GM21367 (cell line): ENCODE results near the gene CCL22.
"Not testable (repeated sequence)": the region's sequence is repeated elsewhere in the genome, so short reads cannot be mapped to it uniquely, and the experiment has no call there.

Experiments
- ATAC-seq: cut with Tn5 transposase; IDR thresholded peaks from one replicate; pipeline ENCODE4 v1.9.1; 2021; ENCODE audit not compliant: unreplicated experiment

CCL22 gene

GRCh38 chr16:57358527-57359095, at the start of gene CCL22:
Gene CCL22, plus strand, starts transcription at chr16:57358783. Its CDS starts 34 bp downstream, at chr16:57358817.
- no peak for ATAC-seq

- no peak for ATAC-seq
Measured at GRCh38 chr16:57310801-57311200, 47.8 kb upstream of the CCL22 start.

- ATAC-seq: no peak
Measured at GRCh38 chr16:57313509-57313908, 45.1 kb upstream of the CCL22 start.

GRCh38 chr16:57314161-57314785, 44.3 kb upstream of the CCL22 start:
- ATAC-seq: no peak

GRCh38 chr16:57315416-57315815, 43.2 kb upstream of the CCL22 start:
- no peak for ATAC-seq

GRCh38 chr16:57316390-57317017, 42.1 kb upstream of the CCL22 start:
- ATAC-seq: no peak

GRCh38 chr16:57318240-57318970, 40.2 kb upstream of the CCL22 start:
- no peak for ATAC-seq

- ATAC-seq: no peak
Measured at GRCh38 chr16:57319646-57320045, 38.9 kb upstream of the CCL22 start.

GRCh38 chr16:57324749-57325148, 33.8 kb upstream of the CCL22 start:
- ATAC-seq: no peak

- no peak for ATAC-seq
Measured at GRCh38 chr16:57325458-57325857, 33.1 kb upstream of the CCL22 start.

GRCh38 chr16:57329718-57330327, 28.8 kb upstream of the CCL22 start:
- ATAC-seq: no peak

- ATAC-seq: no peak
Measured at GRCh38 chr16:57331355-57331754, 27.2 kb upstream of the CCL22 start.

- no peak for ATAC-seq
Measured at GRCh38 chr16:57333402-57333801, 25.2 kb upstream of the CCL22 start.

- ATAC-seq: no peak
Measured at GRCh38 chr16:57335366-57335765, 23.2 kb upstream of the CCL22 start.

GRCh38 chr16:57341062-57341440, 17.5 kb upstream of the CCL22 start:
- no peak for ATAC-seq

- no peak for ATAC-seq
Measured at GRCh38 chr16:57341441-57342303, 16.9 kb upstream of the CCL22 start.

GRCh38 chr16:57342606-57343005, 16.0 kb upstream of the CCL22 start:
- ATAC-seq: not testable (repeated sequence)

GRCh38 chr16:57343221-57343620, 15.4 kb upstream of the CCL22 start:
- no peak for ATAC-seq

- not testable (repeated sequence) for ATAC-seq
Measured at GRCh38 chr16:57344094-57344493, 14.5 kb upstream of the CCL22 start.

GRCh38 chr16:57345021-57345420, 13.6 kb upstream of the CCL22 start:
- ATAC-seq: no peak
